ENCODE data around the gene ANKH. TPM values are rescaled to one million over a fixed set of nuclear protein-coding genes. Genes with fewer than 3 reads are reported as not detected.

Gene ANKH
- total and polyA plus RNA-seq, 10 donors, result 9.0 to 87.3 (median 46.7) TPM

- H3K4me3 ChIP-seq, result no peak overlapping the region
- no peaks in the 10 kb centered on the region for H3K9me3 ChIP-seq
- H3K27ac ChIP-seq, result no peak overlapping the region
- no peak for DNase-seq
- H3K27me3 ChIP-seq (replicated peaks in 1 of 7), result no peaks in the 10 kb centered on the region
- intact Hi-C loops (cut with DNase I; ENCODE audit: low total_unique reads), result no loop called here
- 75 to 92% (median 82%) methylated on average over 6 of the region's 6 CpGs for WGBS, 5 donors
- TF ChIP-seq CTCF (IDR thresholded peaks at IDR 0.05 in 8 of 11, conservative IDR thresholded peaks at IDR 0.05 in 3 of 11) (no peak), POLR2AphosphoS5 (IDR thresholded peaks at IDR 0.05) (no peak), POLR2A (IDR thresholded peaks at IDR 0.05) (no peak)
- H3K4me1 ChIP-seq, result peaks cover 0 to 6% (median 0%) of the 10 kb centered on the region in 6 donors
- no peaks in the 10 kb centered on the region for H3K36me3 ChIP-seq
Observed at GRCh38 chr5:14787801-14788579, 83.6 kb downstream of the ANKH start.

DNA sequence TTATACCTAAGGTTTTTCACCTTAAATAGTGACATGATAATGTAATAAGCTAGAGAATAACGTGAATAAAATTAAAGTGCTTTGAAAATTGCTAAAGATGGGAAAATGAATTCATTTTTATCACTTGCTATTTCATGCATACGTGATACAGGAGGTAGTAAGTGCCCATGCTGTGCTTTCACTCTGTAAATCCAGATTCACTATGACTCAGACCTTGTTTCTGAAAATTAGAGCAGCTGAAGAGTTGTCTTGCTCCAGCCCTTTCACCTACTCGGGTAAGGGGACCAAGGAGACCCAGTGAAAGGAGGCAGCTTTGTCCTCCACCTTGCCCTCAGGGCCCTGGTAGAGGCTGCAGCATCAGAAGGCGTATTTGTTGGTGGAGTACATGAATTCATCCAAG, 87.9 kb downstream of the ANKH start:
- WGBS, 5 donors, result 84 to 90% (median 87%) methylated on average over 4 of the region's 4 CpGs
- no peak for DNase-seq
- intact Hi-C loops (cut with DNase I; ENCODE audit: low total_unique reads), result no loop called here
- Histone ChIP-seq H3K27ac (no peak overlapping the region), H3K4me3 (no peak overlapping the region), H3K36me3 (peaks cover 0 to 7% (median 0%) of the 10 kb centered on the region in 6 donors), H3K4me1 (peaks cover 0 to 6% (median 0%) of the 10 kb centered on the region in 6 donors), H3K9me3 (no peaks in the 10 kb centered on the region), H3K27me3 (replicated peaks in 1 of 7) (no peaks in the 10 kb centered on the region)
- no peak for TF ChIP-seq CTCF (IDR thresholded peaks at IDR 0.05 in 8 of 11, conservative IDR thresholded peaks at IDR 0.05 in 3 of 11)
- no peak for TF ChIP-seq POLR2A (IDR thresholded peaks at IDR 0.05)
- TF ChIP-seq POLR2AphosphoS5 (IDR thresholded peaks at IDR 0.05), result no peak

DNA sequence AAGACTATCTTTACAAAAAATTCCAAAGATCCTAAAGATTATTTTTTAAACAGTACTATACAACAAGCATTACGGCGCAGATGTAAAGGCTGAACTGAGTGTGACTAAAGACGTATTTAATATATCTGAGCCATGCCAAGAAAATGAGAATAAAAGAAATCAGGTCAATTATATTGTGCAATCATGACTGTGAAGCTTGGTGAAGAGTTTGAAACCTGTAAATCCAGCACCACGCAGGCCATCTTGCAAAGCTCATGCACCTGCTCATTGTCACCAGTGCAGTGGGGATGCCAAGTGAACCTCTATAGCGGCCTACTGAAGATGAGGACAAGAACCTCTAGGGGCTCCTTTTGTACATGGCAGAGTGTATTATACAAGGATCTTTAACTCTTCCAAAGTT, 89.0 kb downstream of the ANKH start:
- intact Hi-C loops (cut with DNase I; ENCODE audit: low total_unique reads), result no loop called here
- Histone ChIP-seq H3K36me3 (peaks cover 0 to 7% (median 0%) of the 10 kb centered on the region in 6 donors), H3K27ac (no peak overlapping the region), H3K4me1 (peaks cover 0 to 2% (median 0%) of the 10 kb centered on the region in 6 donors), H3K9me3 (no peaks in the 10 kb centered on the region), H3K27me3 (replicated peaks in 1 of 7) (no peaks in the 10 kb centered on the region), H3K4me3 (no peak overlapping the region)
- no peak for TF ChIP-seq CTCF (IDR thresholded peaks at IDR 0.05 in 8 of 11, conservative IDR thresholded peaks at IDR 0.05 in 3 of 11)
- TF ChIP-seq POLR2AphosphoS5 (IDR thresholded peaks at IDR 0.05), result no peak
- TF ChIP-seq POLR2A (IDR thresholded peaks at IDR 0.05), result no peak
- 96 to 98% (median 97%) methylated on average over 5 of the region's 5 CpGs for WGBS, 5 donors
- no peak for DNase-seq

DNA sequence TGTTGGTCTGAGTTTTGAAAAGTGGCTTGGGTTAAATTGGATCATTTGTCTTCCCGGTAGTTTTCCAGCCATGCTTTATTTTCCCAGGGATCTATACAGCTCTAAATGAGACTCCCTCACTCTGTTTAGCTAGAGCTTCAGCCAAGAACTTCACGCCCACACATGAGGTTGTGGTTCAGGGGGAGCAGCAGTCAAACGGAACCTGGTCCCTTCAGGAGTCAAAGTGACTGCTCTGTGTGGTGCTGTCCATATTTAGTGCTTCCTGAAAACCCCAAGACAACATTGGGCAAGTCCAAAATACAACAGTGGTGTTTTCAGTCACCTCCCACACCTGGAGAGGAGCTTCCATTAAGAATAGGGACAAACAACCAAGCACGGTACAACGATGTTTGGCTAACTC, 90.5 kb downstream of the ANKH start:
- no peaks in the 10 kb centered on the region for H3K4me1 ChIP-seq
- no peaks in the 10 kb centered on the region for H3K9me3 ChIP-seq
- no peak overlapping the region for H3K27ac ChIP-seq
- WGBS, 5 donors, result 77 to 89% (median 87%) methylated on average over 5 of the region's 5 CpGs
- DNase-seq, result no peak
- H3K4me3 ChIP-seq, result no peak overlapping the region
- TF ChIP-seq CTCF (IDR thresholded peaks at IDR 0.05 in 8 of 11, conservative IDR thresholded peaks at IDR 0.05 in 3 of 11) (no peak), POLR2AphosphoS5 (IDR thresholded peaks at IDR 0.05) (no peak), POLR2A (IDR thresholded peaks at IDR 0.05) (no peak)
- no peaks in the 10 kb centered on the region for H3K27me3 ChIP-seq (replicated peaks in 1 of 7)
- peaks cover 0 to 7% (median 0%) of the 10 kb centered on the region in 6 donors for H3K36me3 ChIP-seq
- intact Hi-C loops (cut with DNase I; ENCODE audit: low total_unique reads), result no loop called here
